ENCODE data around the gene LRRC4C.

Gene LRRC4C

GRCh38 chr11:40290171-40290631 is 1169.3 kb downstream of the LRRC4C start:
- no peak for DNase-seq (ENCODE audit: low read depth)

- DNase-seq (ENCODE audit: low read depth), result no peak
Measured at GRCh38 chr11:40289370-40289769, 1170.1 kb downstream of the LRRC4C start.

- no peak for DNase-seq (ENCODE audit: low read depth)
Measured at GRCh38 chr11:40287916-40288803, 1171.3 kb downstream of the LRRC4C start.

GRCh38 chr11:40286137-40286536 is 1173.3 kb downstream of the LRRC4C start:
- DNase-seq (ENCODE audit: low read depth), result no peak

- DNase-seq (ENCODE audit: low read depth), result no peak
Measured at GRCh38 chr11:40285558-40285957, 1173.9 kb downstream of the LRRC4C start.

GRCh38 chr11:40281052-40281580 is 1178.3 kb downstream of the LRRC4C start:
- DNase-seq (ENCODE audit: low read depth), result no peak

- DNase-seq (ENCODE audit: low read depth), result no peak
Measured at GRCh38 chr11:40280159-40281051, 1179.0 kb downstream of the LRRC4C start.

- no peak for DNase-seq (ENCODE audit: low read depth)
Measured at GRCh38 chr11:40276960-40277359, 1182.5 kb downstream of the LRRC4C start.

GRCh38 chr11:40274017-40274416 is 1185.4 kb downstream of the LRRC4C start:
- DNase-seq (ENCODE audit: low read depth), result peak; percentile 13

GRCh38 chr11:40273192-40273732 is 1186.2 kb downstream of the LRRC4C start:
- no peak for DNase-seq (ENCODE audit: low read depth)

- no peak for DNase-seq (ENCODE audit: low read depth)
Measured at GRCh38 chr11:40271361-40271760, 1188.1 kb downstream of the LRRC4C start.

- no peak for DNase-seq (ENCODE audit: low read depth)
Measured at GRCh38 chr11:40269865-40270264, 1189.6 kb downstream of the LRRC4C start.

- DNase-seq (ENCODE audit: low read depth), result no peak
Measured at GRCh38 chr11:40268551-40268950, 1190.9 kb downstream of the LRRC4C start.

GRCh38 chr11:40255457-40255856 is 1204.0 kb downstream of the LRRC4C start:
- DNase-seq (ENCODE audit: low read depth), result no peak

- DNase-seq (ENCODE audit: low read depth), result no peak
Measured at GRCh38 chr11:40253166-40253565, 1206.3 kb downstream of the LRRC4C start.

- no peak for DNase-seq (ENCODE audit: low read depth)
Measured at GRCh38 chr11:40252236-40252635, 1207.2 kb downstream of the LRRC4C start.

GRCh38 chr11:40246983-40247382 is 1212.5 kb downstream of the LRRC4C start:
- DNase-seq (ENCODE audit: low read depth), result no peak

GRCh38 chr11:40241524-40242051 is 1217.9 kb downstream of the LRRC4C start:
- no peak for DNase-seq (ENCODE audit: low read depth)

- no peak for DNase-seq (ENCODE audit: low read depth)
Measured at GRCh38 chr11:40240284-40240683, 1219.2 kb downstream of the LRRC4C start.

- DNase-seq (ENCODE audit: low read depth), result no peak
Measured at GRCh38 chr11:40236526-40236925, 1222.9 kb downstream of the LRRC4C start.

GRCh38 chr11:40235841-40236240 is 1223.6 kb downstream of the LRRC4C start:
- DNase-seq (ENCODE audit: low read depth), result no peak

- no peak for DNase-seq (ENCODE audit: low read depth)
Measured at GRCh38 chr11:40230821-40231220, 1228.6 kb downstream of the LRRC4C start.

Data from GM04504 (cell line).